Measurements from ENCODE around the gene SPATA31C1.

GRCh38 chr9:87871425-87872078 is 46.2 kb upstream of the SPATA31C1 start:
- TF ChIP-seq, protein P1, sequence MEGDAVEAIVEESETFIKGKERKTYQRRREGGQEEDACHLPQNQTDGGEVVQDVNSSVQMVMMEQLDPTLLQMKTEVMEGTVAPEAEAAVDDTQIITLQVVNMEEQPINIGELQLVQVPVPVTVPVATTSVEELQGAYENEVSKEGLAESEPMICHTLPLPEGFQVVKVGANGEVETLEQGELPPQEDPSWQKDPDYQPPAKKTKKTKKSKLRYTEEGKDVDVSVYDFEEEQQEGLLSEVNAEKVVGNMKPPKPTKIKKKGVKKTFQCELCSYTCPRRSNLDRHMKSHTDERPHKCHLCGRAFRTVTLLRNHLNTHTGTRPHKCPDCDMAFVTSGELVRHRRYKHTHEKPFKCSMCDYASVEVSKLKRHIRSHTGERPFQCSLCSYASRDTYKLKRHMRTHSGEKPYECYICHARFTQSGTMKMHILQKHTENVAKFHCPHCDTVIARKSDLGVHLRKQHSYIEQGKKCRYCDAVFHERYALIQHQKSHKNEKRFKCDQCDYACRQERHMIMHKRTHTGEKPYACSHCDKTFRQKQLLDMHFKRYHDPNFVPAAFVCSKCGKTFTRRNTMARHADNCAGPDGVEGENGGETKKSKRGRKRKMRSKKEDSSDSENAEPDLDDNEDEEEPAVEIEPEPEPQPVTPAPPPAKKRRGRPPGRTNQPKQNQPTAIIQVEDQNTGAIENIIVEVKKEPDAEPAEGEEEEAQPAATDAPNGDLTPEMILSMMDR (conservative IDR thresholded peaks at IDR 0.05; ENCODE audit: low read length) = no peak
- TF ChIP-seq EZH2phosphoT487 (IDR thresholded peaks at IDR 0.05; ENCODE audit: borderline replicate concordance) = no peak

Measured in Loucy (cell line).